ENCODE data around the gene GTPBP6.
"Not testable (repeated sequence)": the region's sequence is repeated elsewhere in the genome, so short reads cannot be mapped to it uniquely, and the experiment has no call there.

The GTPBP6 gene

GRCh38 chrX:334331-334891 is 15.8 kb upstream of the GTPBP6 start:
- no peak for DNase-seq

GRCh38 chrX:333611-334311 is 15.2 kb upstream of the GTPBP6 start:
- DNase-seq, result no peak

- DNase-seq, result no peak
These were observed 14.5 kb upstream of the GTPBP6 start for GRCh38 chrX:332916-333610.

- DNase-seq, result no peak
These were observed 13.9 kb upstream of the GTPBP6 start for GRCh38 chrX:332496-332860.

- no peak for DNase-seq
These were observed 13.4 kb upstream of the GTPBP6 start for GRCh38 chrX:331825-332495.

GRCh38 chrX:331151-331824 is 12.7 kb upstream of the GTPBP6 start:
- no peak for DNase-seq

- DNase-seq, result no peak
These were observed 12.1 kb upstream of the GTPBP6 start for GRCh38 chrX:330726-331150.

GRCh38 chrX:330141-330725 is 11.6 kb upstream of the GTPBP6 start:
- not testable (repeated sequence) for DNase-seq

GRCh38 chrX:329291-329910 is 10.8 kb upstream of the GTPBP6 start:
- DNase-seq, result no peak

GRCh38 chrX:327660-328126 is 9.1 kb upstream of the GTPBP6 start:
- no peak for DNase-seq

- not testable (repeated sequence) for DNase-seq
These were observed 6.1 kb upstream of the GTPBP6 start for GRCh38 chrX:324664-325063.

GRCh38 chrX:323721-324628 is 5.4 kb upstream of the GTPBP6 start:
- no peak for DNase-seq

GRCh38 chrX:320126-320783 is 1.7 kb upstream of the GTPBP6 start:
- no peak for DNase-seq

GRCh38 chrX:319579-320125 is 1.1 kb upstream of the GTPBP6 start:
- DNase-seq, result no peak

- DNase-seq, result no peak
These were observed 393 bp downstream of the GTPBP6 start for GRCh38 chrX:318068-318738.

- DNase-seq, result no peak
These were observed 1.1 kb downstream of the GTPBP6 start for GRCh38 chrX:317424-318067.

- no peak for DNase-seq
These were observed 2.0 kb downstream of the GTPBP6 start for GRCh38 chrX:316351-317325.
